Common myeloid progenitor, CD34-positive (primary cell): ENCODE measurements around the gene COL23A1.
"Not testable (repeated sequence)": the region's sequence is repeated elsewhere in the genome, so short reads cannot be mapped to it uniquely, and the experiment has no call there.

Experiments used
- CTCF ChIA-PET: fragments of 350-600 bp; sonication (Branson Sonifier 250); formaldehyde crosslinking; loops from one replicate; lab custom pipeline; 2021; ENCODE audit warnings: antibody characterized with exemption; lab: Charles Lee
- POLR2A ChIA-PET: fragments of 350-600 bp; sonication (Branson Sonifier 250); formaldehyde crosslinking; loops from one replicate; lab custom pipeline; 2021; ENCODE audit warnings: antibody characterized with exemption; lab: Charles Lee
- DNase-seq, 3 donors: peaks; one replicate each; pipeline versions ENCODE4 v3.0.0 to v3.0.0-alpha.2; 2013
- H3K27ac ChIP-seq, 2 experiments: 1 replicate in 1 of 2; 2 replicates in 1 of 2; pipeline ENCODE4 v1.7.0; 2013; ENCODE audit warnings: inconsistent platforms in 2 of 2, low read length in 2 of 2, mild to moderate bottlenecking in 2 of 2, low read depth in 1 of 2, moderate library complexity in 1 of 2; ENCODE audit not compliant: severe bottlenecking in 2 of 2, insufficient read depth in 1 of 2, poor library complexity in 1 of 2
- H3K27me3 ChIP-seq, 5 experiments: replicated peaks in 2 of 5; 1 replicate in 3 of 5; 2 replicates in 2 of 5; pipeline versions ENCODE4 v1.6.1 to v1.7.0; 2013; ENCODE audit warnings: low read length in 4 of 5, mild to moderate bottlenecking in 2 of 5, moderate library complexity in 2 of 5, inconsistent platforms in 1 of 5; ENCODE audit not compliant: insufficient read depth in 5 of 5, control insufficient read depth in 4 of 5
- H3K36me3 ChIP-seq, 4 experiments: 1 replicate in 2 of 4; 2 replicates in 2 of 4; pipeline versions ENCODE4 v1.6.1 to v1.7.0; 2013; ENCODE audit warnings: low read length in 3 of 4, control low read depth in 1 of 4, mild to moderate bottlenecking in 1 of 4; ENCODE audit not compliant: control insufficient read depth in 4 of 4, insufficient read depth in 4 of 4
- H3K4me1 ChIP-seq, 4 experiments: 1 replicate in 3 of 4; 2 replicates in 1 of 4; pipeline versions ENCODE4 v1.6.1 to v1.7.1; 2013; ENCODE audit warnings: low read length in 3 of 4, mild to moderate bottlenecking in 3 of 4, control low read depth in 1 of 4, inconsistent platforms in 1 of 4, moderate library complexity in 1 of 4; ENCODE audit not compliant: control insufficient read depth in 4 of 4, insufficient read depth in 4 of 4; ENCODE audit errors: control extremely low read depth in 1 of 4
- H3K4me3 ChIP-seq, 7 experiments: 1 replicate in 4 of 7; 2 replicates in 3 of 7; pipeline versions ENCODE4 v1.5.1 to v1.7.0; 2013; ENCODE audit warnings: mild to moderate bottlenecking in 7 of 7, low read length in 6 of 7, moderate library complexity in 6 of 7, inconsistent platforms in 2 of 7, low read depth in 2 of 7, control low read depth in 1 of 7; ENCODE audit not compliant: insufficient read depth in 4 of 7, control insufficient read depth in 1 of 7; ENCODE audit errors: extremely low read depth in 1 of 7
- H3K9me3 ChIP-seq, 5 experiments: 1 replicate in 4 of 5; 2 replicates in 1 of 5; pipeline versions ENCODE4 v1.6.1 to v1.7.1; 2013; ENCODE audit warnings: low read length in 4 of 5, mild to moderate bottlenecking in 2 of 5, inconsistent platforms in 1 of 5, low read depth in 1 of 5, moderate library complexity in 1 of 5; ENCODE audit not compliant: control insufficient read depth in 4 of 5, insufficient read depth in 2 of 5; ENCODE audit errors: control extremely low read depth in 1 of 5
- WGBS: methylation state at CpG from one replicate; pipeline ENCODE4 v1.1.5; 2013; ENCODE audit not compliant: insufficient coverage; 5-methylcytosine and 5-hydroxymethylcytosine counted together

The COL23A1 gene

DNA sequence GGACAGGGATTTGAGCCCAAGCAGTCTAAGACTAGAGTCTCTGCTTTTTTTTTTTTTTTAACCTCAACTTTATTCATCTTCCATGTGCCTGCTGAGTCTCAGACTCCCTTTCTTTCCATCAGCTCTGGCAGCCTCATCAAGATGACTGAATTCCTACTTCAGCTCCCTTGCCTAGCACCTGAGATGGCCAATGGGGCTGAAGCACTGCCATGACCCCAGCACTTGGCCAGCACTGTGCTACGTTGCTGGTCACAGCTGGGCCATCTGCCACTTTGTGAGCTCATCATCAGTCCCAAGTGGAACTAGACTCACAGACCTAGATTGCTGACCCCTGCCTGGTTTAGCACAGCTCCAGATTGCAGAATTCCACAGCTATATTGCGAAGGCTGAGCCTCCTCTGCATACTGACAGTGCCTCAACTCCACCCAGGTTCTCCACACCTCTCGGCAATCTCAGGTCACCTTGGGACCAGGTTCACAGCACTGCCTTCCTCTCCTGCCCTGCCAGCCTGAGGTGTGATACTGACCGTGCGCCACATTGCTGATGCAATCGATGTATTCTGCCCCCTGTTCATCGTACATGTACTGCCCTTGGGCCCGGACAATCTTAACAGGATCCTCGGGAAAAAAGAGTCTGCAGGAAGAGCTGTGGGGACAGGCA lies 359.2 kb downstream of the COL23A1 start:
- ChIA-PET POLR2A (interaction anchor here (0.5 to 1.4 kb wide), 2 partner anchors 15 to 24 kb away, joined by 3 read pairs; no protein-coding TSS in a partner anchor), CTCF (interaction anchor here (1.3 to 1.4 kb wide), 2 partner anchors 11 to 48 kb away, joined by 4 to 5 read pairs; no protein-coding TSS in a partner anchor)
- peaks cover 17 to 49% (median 40%) of the 10 kb centered on the region in 4 experiments for H3K36me3 ChIP-seq
- H3K4me1 ChIP-seq: peaks cover 3 to 60% (median 54%) of the 10 kb centered on the region in 4 experiments
- no peak for DNase-seq
- peak overlapping the region; percentile 25 to 89 (median 75) for H3K4me3 ChIP-seq
- H3K9me3 ChIP-seq: no peaks in the 10 kb centered on the region
- H3K27me3 ChIP-seq: no peaks in the 10 kb centered on the region
- peak overlapping the region; percentile 33 to 73 for H3K27ac ChIP-seq
- 90% methylated on average over 9 of the region's 9 CpGs for WGBS

DNA sequence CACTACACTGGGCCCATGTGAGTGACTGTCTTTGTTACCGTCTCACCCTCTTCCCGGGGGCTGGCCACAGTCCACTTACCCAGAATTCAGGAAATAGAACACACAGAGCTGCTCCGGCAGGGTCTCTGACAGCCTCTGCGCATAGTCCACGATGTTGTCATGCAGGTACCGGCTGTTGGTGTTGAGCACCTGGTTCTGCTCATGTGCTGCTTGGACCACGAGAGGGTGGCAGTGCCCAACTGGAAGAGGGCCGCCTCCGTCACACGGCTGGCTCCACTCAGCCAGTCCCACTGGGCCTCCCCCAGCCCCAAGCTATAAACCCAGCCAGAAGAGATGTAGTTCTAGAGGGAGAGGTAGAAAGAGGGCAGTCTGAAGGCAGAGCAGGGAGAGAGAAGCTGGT lies 360.3 kb downstream of the COL23A1 start:
- Histone ChIP-seq H3K27me3 (no peaks in the 10 kb centered on the region), H3K4me1 (peaks cover 3 to 48% (median 43%) of the 10 kb centered on the region in 4 experiments), H3K9me3 (no peaks in the 10 kb centered on the region), H3K4me3 (no peak overlapping the region), H3K27ac (peak overlapping the region in 1 of 2 experiments; percentile 16), H3K36me3 (peaks cover 19 to 59% (median 45%) of the 10 kb centered on the region in 4 experiments)
- ChIA-PET POLR2A (no interaction called here), CTCF (interaction anchor here (1.0 to 1.1 kb wide), 2 partner anchors 10 to 11 kb away, joined by 3 to 5 read pairs; no protein-coding TSS in a partner anchor)
- 97% methylated on average over 8 of the region's 10 CpGs for WGBS
- no peak for DNase-seq

GRCh38 chr5:178229111-178229510 lies 361.1 kb downstream of the COL23A1 start:
- peak overlapping the region in 1 of 2 experiments; percentile 26 for H3K27ac ChIP-seq
- WGBS: 93% methylated on average over 8 of the region's 13 CpGs
- H3K36me3 ChIP-seq: peaks cover 20 to 67% (median 53%) of the 10 kb centered on the region in 4 experiments
- H3K9me3 ChIP-seq, H3K4me3 ChIP-seq, H3K27me3 ChIP-seq, POLR2A ChIA-PET, DNase-seq: not testable (repeated sequence)
- H3K4me1 ChIP-seq: peaks cover 3 to 41% (median 36%) of the 10 kb centered on the region in 4 experiments
- CTCF ChIA-PET: interaction anchor here (1.0 to 1.1 kb wide), 2 partner anchors 9 to 12 kb away, joined by 3 to 5 read pairs; no protein-coding TSS in a partner anchor

DNA sequence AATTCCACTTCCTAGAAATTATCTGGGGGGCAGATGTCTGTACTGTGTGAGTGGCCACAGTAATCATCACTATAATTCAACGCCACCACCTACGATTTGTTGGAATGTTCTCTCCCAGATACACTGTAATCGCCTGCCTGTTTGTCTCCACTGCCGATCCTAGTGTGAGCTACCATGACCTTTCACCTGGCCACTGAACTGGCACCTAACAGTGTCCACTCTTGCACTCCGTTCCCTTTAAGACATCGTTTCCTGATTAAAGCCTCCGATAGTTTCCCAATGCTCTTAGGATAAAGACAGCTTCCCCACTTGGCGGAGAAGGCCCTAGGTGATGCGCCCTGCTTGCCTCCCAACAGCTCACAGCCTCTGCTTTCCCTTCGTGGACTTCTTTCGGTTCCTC lies 361.6 kb downstream of the COL23A1 start:
- Histone ChIP-seq H3K4me1 (peaks cover 3 to 36% (median 32%) of the 10 kb centered on the region in 4 experiments), H3K27ac (no peak overlapping the region), H3K27me3 (no peaks in the 10 kb centered on the region), H3K36me3 (peaks cover 20 to 72% (median 58%) of the 10 kb centered on the region in 4 experiments), H3K4me3 (no peak overlapping the region), H3K9me3 (no peaks in the 10 kb centered on the region)
- POLR2A ChIA-PET: no interaction called here
- WGBS: 98% methylated on average over 11 of the region's 11 CpGs
- no peak for DNase-seq
- CTCF ChIA-PET: no interaction called here

DNA sequence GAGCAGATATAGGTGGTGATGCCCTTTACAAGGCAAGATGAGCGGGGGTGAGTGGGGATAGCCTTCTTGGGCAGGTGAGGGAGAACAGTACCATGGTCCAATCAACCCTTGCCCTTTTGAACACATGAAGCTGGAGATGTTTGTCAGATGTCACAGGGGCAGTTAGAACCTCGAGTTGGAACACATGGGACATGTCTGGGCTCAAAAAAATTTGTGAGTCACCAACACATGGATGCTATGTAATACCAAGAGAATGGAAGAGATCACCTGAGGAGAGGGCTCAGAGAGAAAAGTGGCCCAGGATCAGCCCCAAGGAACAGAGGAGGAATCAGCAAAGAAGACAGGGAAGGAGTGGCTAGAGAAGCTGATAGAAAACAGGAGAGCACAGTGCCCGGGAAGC lies 362.3 kb downstream of the COL23A1 start:
- Histone ChIP-seq H3K9me3 (no peaks in the 10 kb centered on the region), H3K4me3 (no peak overlapping the region), H3K27me3 (no peaks in the 10 kb centered on the region), H3K27ac (no peak overlapping the region), H3K4me1 (peaks cover 3 to 30% (median 27%) of the 10 kb centered on the region in 4 experiments), H3K36me3 (peaks cover 21 to 79% (median 63%) of the 10 kb centered on the region in 4 experiments)
- 92% methylated on average over 3 of the region's 3 CpGs for WGBS
- ChIA-PET CTCF (no interaction called here), POLR2A (interaction anchor here (0.6 kb wide), 1 partner anchor 28 kb away, joined by 3 read pairs; no protein-coding TSS in a partner anchor)
- DNase-seq: no peak

- H3K9me3 ChIP-seq: no peaks in the 10 kb centered on the region
- no peak overlapping the region for H3K27ac ChIP-seq
- CTCF ChIA-PET: interaction anchor here (0.9 kb wide), 1 partner anchor 12 kb away, joined by 3 read pairs; no protein-coding TSS in a partner anchor
- no peaks in the 10 kb centered on the region for H3K27me3 ChIP-seq
- no peak overlapping the region for H3K4me3 ChIP-seq
- H3K36me3 ChIP-seq: peaks cover 23 to 86% (median 67%) of the 10 kb centered on the region in 4 experiments
- 82% methylated on average over 4 of the region's 4 CpGs for WGBS
- POLR2A ChIA-PET: interaction anchor here (0.6 kb wide), 1 partner anchor 27 kb away, joined by 3 read pairs; no protein-coding TSS in a partner anchor
- peaks cover 3 to 27% (median 22%) of the 10 kb centered on the region in 4 experiments for H3K4me1 ChIP-seq
- no peak for DNase-seq
Observed at GRCh38 chr5:178227138-178227659, 363.0 kb downstream of the COL23A1 start.
